GM18519 (cell line): ENCODE results near the gene LGALS3.
"Not testable (repeated sequence)": the region's sequence is repeated elsewhere in the genome, so short reads cannot be mapped to it uniquely, and the experiment has no call there.

ENCODE experiments used
- ATAC-seq: cut with Tn5 transposase; IDR thresholded peaks from one replicate; pipeline ENCODE4 v1.9.1; 2021; ENCODE audit warnings: mild to moderate bottlenecking, moderate library complexity; ENCODE audit not compliant: unreplicated experiment, low FRiP score

Gene LGALS3

DNA sequence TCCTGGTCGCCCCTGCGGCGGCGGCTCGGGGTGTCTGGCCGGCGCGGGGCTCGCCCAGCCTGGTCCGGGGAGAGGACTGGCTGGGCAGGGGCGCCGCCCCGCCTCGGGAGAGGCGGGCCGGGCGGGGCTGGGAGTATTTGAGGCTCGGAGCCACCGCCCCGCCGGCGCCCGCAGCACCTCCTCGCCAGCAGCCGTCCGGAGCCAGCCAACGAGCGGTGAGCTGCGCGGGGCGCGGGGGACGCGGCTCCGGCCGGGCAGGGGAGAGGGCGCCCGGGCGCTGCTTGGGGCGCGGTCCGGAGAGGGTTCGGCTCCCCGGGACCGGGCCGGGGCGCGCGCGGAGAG is at the start of gene LGALS3:
Gene LGALS3 (plus strand): TSS at position 167 of the 342 bp plus-strand sequence. CDS start 8,122 bp downstream, outside the sequence.
- peak; percentile 40 for ATAC-seq

GRCh38 chr14:55079961-55080360 is 49.1 kb upstream of the LGALS3 start:
- ATAC-seq = not testable (repeated sequence)

- ATAC-seq = no peak
Observed at GRCh38 chr14:55084401-55085059, 44.5 kb upstream of the LGALS3 start.

DNA sequence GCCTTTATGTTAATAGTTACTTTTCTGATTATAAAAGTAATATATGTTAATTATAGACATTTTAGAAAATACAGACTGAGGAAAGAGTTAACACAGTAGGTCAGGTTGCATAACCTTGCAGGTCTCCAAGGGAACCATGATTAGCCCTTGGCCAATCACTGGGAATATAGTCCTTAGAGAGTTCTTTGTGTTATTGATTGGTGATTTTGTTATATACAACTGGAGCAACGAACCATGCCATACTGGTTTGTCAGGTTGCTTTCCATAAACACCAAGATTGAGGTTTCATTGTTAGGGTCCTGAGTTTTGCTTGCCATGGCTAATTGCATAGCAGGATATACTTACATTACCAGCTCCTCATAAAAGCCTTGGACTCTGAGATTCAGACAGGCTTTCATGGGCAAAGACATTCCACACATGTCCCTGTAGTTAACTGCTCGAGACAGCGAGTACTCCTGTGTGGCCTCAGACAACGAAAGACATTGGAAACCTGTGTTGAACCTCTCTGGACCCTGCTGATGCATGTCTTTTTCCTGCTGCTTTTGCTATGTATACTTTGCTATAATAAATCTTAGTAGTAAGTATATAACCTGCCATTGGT is 43.9 kb upstream of the LGALS3 start:
- no peak for ATAC-seq

DNA sequence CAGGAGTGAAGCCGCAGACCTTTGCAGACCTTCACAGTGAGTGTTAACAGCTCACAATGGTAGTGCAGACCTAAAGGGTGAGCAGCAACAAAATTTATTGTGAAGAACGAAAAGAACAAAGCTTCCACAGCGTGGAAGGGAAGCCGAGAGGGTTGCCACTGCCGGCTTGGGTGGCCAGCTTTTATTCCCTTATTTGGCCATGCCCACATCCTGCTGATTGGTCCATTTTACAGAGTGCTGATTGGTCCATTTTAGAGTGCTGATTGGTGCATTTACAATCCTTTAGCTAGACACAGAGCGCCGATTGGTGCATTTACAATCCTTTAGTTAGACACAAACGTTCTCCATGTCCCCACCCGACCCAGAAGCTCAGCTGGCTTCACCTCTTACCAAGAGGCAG is 42.1 kb upstream of the LGALS3 start:
- no peak for ATAC-seq

DNA sequence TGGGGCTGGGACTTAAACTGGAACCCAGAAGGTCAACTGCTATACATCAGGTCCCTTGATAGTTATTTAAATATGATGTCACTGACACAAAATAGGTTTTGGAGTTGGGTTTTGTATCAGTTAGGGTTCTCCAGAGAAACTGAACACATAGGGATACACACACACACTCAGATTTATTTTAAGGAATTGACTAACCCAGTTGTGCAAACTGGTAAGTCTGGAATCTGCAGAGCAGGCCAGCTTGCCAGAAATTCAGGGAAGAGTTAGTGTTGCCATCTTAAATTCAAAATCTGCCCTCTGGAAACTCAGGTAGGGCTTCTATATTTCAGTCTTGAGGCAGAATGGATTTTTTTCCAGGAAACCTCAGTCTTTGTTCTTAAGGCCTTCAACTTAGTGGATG is 40.7 kb upstream of the LGALS3 start:
- no peak for ATAC-seq

- no peak for ATAC-seq
Observed at GRCh38 chr14:55092341-55092740, 36.7 kb upstream of the LGALS3 start.

DNA sequence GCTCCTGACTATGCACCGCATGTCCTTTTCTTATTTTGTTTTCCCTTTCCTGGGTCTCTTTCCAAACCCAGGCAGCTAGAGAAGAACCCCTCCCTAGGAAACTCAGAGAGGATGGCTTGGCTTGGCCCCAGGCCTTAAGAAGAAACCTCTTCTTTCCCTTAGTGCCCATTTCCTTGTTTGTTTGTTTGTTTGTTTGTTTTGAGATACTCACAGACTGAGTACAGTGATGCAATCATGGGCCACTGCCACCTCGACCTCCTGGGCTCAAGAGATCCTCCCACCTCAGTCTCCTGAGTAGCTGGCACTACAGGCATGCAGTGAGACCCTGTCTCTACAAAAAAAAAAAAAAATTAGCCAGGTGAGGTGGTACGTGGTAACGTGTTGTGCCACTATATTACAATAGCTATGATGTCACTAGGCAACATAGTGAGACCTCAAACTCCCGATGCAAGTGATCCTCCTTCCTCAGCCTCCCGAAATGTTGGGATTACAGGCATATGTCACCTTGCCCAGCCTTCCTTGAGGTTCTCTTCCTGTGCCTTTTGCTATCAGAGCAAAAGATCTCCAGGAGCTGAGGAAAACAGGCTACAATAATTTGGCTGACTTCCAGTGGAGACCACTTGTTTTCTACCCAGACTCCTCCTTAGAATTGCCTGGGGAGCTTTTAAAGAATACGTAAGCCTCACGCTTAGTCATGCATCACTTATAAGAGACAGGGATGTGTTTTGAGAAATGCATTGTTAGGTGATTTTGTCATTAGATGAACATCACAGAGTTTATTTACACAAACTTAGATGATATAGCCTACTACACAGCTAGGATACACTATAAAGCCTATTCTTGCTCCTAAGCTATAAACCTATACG is 34.5 kb upstream of the LGALS3 start:
- no peak for ATAC-seq

DNA sequence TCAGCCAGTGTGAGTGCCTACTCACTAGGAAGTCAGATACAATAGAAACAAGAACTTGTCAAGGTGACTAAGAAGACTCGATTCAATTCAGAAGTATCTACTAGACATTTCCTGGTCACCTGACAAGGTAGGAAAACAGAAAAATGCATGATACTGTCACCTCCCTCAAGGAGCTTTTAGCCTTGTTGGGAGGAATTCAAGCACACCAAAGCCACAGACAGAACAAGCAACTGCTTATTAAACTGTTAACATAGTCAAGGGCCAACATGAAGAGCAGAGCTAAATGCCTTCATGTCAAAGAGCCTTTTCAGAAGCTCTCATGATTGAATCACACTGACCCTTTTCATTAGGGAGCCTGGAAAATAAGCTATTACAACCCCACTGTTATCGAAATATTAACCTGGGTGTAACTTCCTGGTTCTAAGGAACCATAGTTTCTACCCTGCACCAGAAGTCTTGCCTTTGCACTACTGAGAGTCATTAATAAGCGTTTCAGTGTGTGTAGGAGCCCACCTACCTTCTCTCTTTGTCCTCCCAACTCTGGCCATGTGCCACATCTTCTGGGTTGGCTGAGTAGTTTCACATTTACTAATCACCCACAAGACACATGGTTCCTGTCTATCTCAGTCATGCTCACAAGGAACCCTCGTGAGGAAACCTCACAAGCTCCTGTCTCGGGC is 31.0 kb upstream of the LGALS3 start:
- peak; percentile 62 for ATAC-seq

DNA sequence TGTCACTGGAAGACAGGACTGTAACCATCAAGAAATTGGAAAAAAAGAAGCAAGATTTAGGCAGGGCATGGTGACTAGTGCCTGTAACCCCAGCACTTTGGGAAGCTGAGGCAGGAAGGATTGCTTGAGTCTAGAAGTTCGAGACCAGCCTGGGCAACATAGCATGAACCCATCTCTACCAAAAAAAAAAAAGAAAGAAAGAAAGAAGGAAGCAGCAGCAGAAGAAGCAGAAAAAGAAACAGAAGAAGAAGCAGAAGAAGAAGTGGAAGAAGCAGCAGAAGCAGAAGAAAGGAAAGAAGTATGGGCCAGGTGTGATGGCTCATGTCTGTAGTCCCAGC is 30.5 kb upstream of the LGALS3 start:
- no peak for ATAC-seq

GRCh38 chr14:55099756-55100155 is 29.3 kb upstream of the LGALS3 start:
- ATAC-seq = no peak

DNA sequence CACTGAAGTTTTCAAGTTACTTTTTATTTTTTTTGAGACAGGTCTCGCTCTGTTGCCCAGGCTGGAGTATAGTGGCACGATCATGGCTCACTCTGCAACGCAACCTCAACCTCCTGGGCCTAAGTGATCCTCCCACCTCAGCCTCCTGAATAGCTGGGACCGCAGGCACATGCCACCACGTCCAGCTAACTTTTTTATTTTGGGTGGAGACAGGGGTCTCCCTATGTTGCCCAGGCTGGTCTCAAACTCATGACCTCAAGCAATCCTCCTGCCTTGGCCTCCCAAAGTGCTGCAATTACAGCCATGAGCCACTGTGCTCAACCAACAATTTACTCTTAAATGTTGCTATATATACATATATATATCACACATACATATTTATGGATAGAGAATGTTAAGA is 27.4 kb upstream of the LGALS3 start:
- ATAC-seq = no peak

GRCh38 chr14:55102141-55102621 is 26.9 kb upstream of the LGALS3 start:
- peak; percentile 58 for ATAC-seq

- no peak for ATAC-seq
Observed at GRCh38 chr14:55103005-55103640, 25.9 kb upstream of the LGALS3 start.

DNA sequence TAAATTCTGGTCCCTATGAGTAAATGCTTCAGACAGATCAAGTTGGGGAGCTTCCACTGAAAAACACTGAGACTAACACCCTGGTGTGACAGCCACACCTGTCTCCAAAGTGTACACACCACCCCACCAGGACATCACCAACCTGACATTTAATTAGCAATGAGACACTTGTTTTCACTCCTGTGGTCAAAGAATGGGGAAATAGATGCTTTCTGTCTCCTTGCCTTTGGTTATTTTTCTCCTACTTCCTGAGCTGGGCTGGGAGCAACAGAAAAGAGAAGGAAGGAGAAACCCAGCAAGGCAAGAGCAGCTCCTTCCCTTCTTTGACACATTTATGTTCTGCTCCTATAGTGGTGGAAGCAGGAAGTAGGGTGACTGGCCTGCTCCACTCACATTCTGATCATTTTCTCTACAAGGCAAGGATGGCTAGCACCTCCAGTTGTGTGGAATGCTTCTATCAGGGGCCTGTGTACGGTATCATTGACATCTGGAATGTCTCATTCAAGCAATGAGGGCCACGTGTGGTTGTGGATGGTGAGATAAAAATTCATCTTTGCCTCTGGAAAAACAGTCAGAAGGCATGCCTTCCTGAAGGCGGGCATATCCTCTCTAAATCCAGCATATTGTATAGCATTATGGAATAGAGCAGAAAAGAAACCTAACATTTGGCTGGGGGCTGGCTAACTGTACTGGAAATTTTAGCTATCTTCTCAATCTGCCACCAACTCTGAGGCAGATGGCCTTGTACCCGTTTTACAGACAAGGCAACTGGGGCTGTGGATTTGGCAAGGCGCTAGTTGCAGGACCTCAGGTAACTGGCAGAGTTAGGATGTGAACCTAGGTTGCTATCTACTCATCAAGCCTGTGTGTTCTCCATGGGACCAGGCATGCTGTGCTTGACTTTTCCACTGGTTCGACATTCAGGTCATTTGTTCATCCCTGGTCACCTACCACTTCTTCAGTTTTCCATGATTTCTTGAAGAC is 24.8 kb upstream of the LGALS3 start:
- ATAC-seq = no peak

- ATAC-seq = no peak
Observed at GRCh38 chr14:55105991-55106390, 23.1 kb upstream of the LGALS3 start.

- ATAC-seq = no peak
Observed at GRCh38 chr14:55107766-55108554, 21.1 kb upstream of the LGALS3 start.

GRCh38 chr14:55109836-55110235 is 19.2 kb upstream of the LGALS3 start:
- ATAC-seq = no peak
